HepG2 (cell line): ENCODE results near the gene CSNK1D. TPM values are rescaled to one million over a fixed set of nuclear protein-coding genes. Genes with fewer than 3 reads are reported as not detected.

Experiments
- DNMT1 ChIP-seq: sonication (generic); formaldehyde crosslinking; IDR thresholded peaks from 2 replicates; pipeline ENCODE4 v1.5.1; 2020; ENCODE audit warnings: mild to moderate bottlenecking, missing genetic modification reagents
- E2F1 ChIP-seq: sonication (generic); formaldehyde crosslinking; IDR thresholded peaks from 2 replicates; pipeline ENCODE4 v1.5.0; 2020; ENCODE audit warnings: missing genetic modification reagents
- E2F2 ChIP-seq: sonication (generic); formaldehyde crosslinking; IDR thresholded peaks from 2 replicates; pipeline ENCODE4 v1.4.0; 2020; ENCODE audit warnings: missing genetic modification reagents, borderline replicate concordance
- ELK4 ChIP-seq: sonication (generic); formaldehyde crosslinking; IDR thresholded peaks from 2 replicates; pipeline ENCODE4 v1.9.0; 2021; ENCODE audit warnings: missing genetic modification reagents, borderline replicate concordance
- GPN1 ChIP-seq: sonication (generic); formaldehyde crosslinking; IDR thresholded peaks from 2 replicates; pipeline ENCODE4 v1.5.1; 2020; ENCODE audit warnings: missing genetic modification reagents, borderline replicate concordance
- HOXD1 ChIP-seq: sonication (generic); formaldehyde crosslinking; IDR thresholded peaks from 2 replicates; pipeline ENCODE4 v1.5.0; 2020; ENCODE audit warnings: missing genetic modification reagents
- IRF2 ChIP-seq: IDR thresholded peaks from 2 replicates; pipeline ENCODE4 v1.6.1; 2018; ENCODE audit warnings: missing genetic modification reagents, missing compliant biosample characterization
- JUNB ChIP-seq: sonication (generic); formaldehyde crosslinking; IDR thresholded peaks from 2 replicates; pipeline ENCODE4 v1.8.0; 2022; ENCODE audit warnings: missing genetic modification reagents, mild to moderate bottlenecking, borderline replicate concordance
- KAT8 ChIP-seq: IDR thresholded peaks from 2 replicates; pipeline ENCODE4 v1.6.1; 2016; ENCODE audit warnings: missing genetic modification reagents, missing compliant biosample characterization
- MAFK ChIP-seq, 2 experiments: IDR thresholded peaks in 1 of 2; conservative IDR thresholded peaks in 1 of 2; 2 replicates each; pipeline ENCODE4 v1.6.1; 2011; ENCODE audit warnings: improper control_type of control experiment in 2 of 2, low read length in 2 of 2
- NFKB2 ChIP-seq: sonication (generic); formaldehyde crosslinking; IDR thresholded peaks from 2 replicates; pipeline ENCODE4 v1.4.0; 2020; ENCODE audit warnings: missing genetic modification reagents, borderline replicate concordance
- ZBTB43 ChIP-seq: sonication (generic); formaldehyde crosslinking; conservative IDR thresholded peaks from 2 replicates; pipeline ENCODE4 v1.4.0; 2020; ENCODE audit warnings: missing genetic modification reagents
- ZNF180 ChIP-seq: sonication (generic); formaldehyde crosslinking; IDR thresholded peaks from 2 replicates; pipeline ENCODE4 v1.4.0; 2020; ENCODE audit warnings: low read depth, missing genetic modification reagents, borderline replicate concordance
- ZNF362 ChIP-seq: sonication (generic); formaldehyde crosslinking; IDR thresholded peaks from 2 replicates; pipeline ENCODE4 v1.4.0; 2020; ENCODE audit warnings: missing genetic modification reagents, mild to moderate bottlenecking, borderline replicate concordance
- ZNF574 ChIP-seq: sonication (generic); formaldehyde crosslinking; IDR thresholded peaks from 2 replicates; pipeline ENCODE4 v1.4.0; 2020; ENCODE audit warnings: missing genetic modification reagents
- ZNF615 ChIP-seq: sonication (generic); formaldehyde crosslinking; IDR thresholded peaks from 2 replicates; pipeline ENCODE4 v1.5.0; 2020; ENCODE audit warnings: mild to moderate bottlenecking, missing genetic modification reagents, borderline replicate concordance
- ZNF678 ChIP-seq: sonication (generic); formaldehyde crosslinking; IDR thresholded peaks from 2 replicates; pipeline ENCODE4 v1.4.0; 2020; ENCODE audit warnings: mild to moderate bottlenecking, missing genetic modification reagents
- ZNF710 ChIP-seq: sonication (generic); formaldehyde crosslinking; IDR thresholded peaks from 2 replicates; pipeline ENCODE4 v1.5.0; 2020; ENCODE audit warnings: mild to moderate bottlenecking, missing genetic modification reagents, borderline replicate concordance
- polyA plus RNA-seq, 8 experiments: library from polyadenylated mRNA; depleted of rRNA in 3 of 8; stranded (reverse) in 7 of 8; unstranded in 1 of 8; fragments of >200 nt; fragmentation: Illumina TruSeq in 4 of 8; extraction: Trizol in 4 of 8; gene quantifications; 2 replicates each; pipeline versions ENCODE4 v1.2.1 to v1.2.3, GENCODE V29; 2011 to 2016; ENCODE audit warnings: low read depth in 4 of 8, missing spikeins in 1 of 8, mixed read lengths in 1 of 8; ENCODE audit not compliant: insufficient read depth in 1 of 8
- total RNA-seq, 5 experiments: library from RNA; depleted of rRNA; stranded (reverse); fragments of >200 nt; fragmentation: Illumina TruSeq; extraction: Trizol; gene quantifications; 2 replicates each; pipeline ENCODE4 v1.2.3, GENCODE V29; 2016; ENCODE audit warnings: low read depth in 1 of 5

Gene CSNK1D
- total and polyA plus RNA-seq, 2 of the 13 experiments (the other 11 are each of a cell fraction or from before 2014, with no cell fraction given) = 31.5 to 128 TPM

- TF ChIP-seq ZNF574 (no peak; the same call in 1 of the 2 replicates), ZNF710 (no peak), IRF2 (CRISPR knock-in tag) (peak; percentile 46; the same call in 1 of the 2 replicates), ZNF678 (CRISPR knock-in tag) (no peak), ZNF180 (CRISPR knock-in tag) (no peak), KAT8 (peak; percentile 73), MAFK (conservative IDR thresholded peaks at IDR 0.05 in 1 of 2, IDR thresholded peaks at IDR 0.05 in 1 of 2; ENCODE audit: low read length in 2 of 2) (no peak), GPN1 (CRISPR knock-in tag) (peak; percentile 19; the same call in 1 of the 2 replicates), HOXD1 (no peak), ZNF615 (no peak), DNMT1 (CRISPR knock-in tag) (no peak), ZBTB43 (CRISPR knock-in tag) (no peak), ELK4 (CRISPR knock-in tag) (peak; percentile 53; the same call in 1 of the 2 replicates), JUNB (CRISPR knock-in tag) (peak; percentile 55; the same call in 1 of the 2 replicates), NFKB2 (no peak), E2F2 (CRISPR knock-in tag) (no peak), E2F1 (no peak), ZNF362 (CRISPR knock-in tag) (no peak)
Observed at GRCh38 chr17:82228278-82228841, 45.1 kb downstream of the CSNK1D start (continued).
